Astrocyte of the spinal cord (primary cell): ENCODE measurements around the gene NAPA.

ENCODE experiments used
- DNase-seq: peaks from one replicate; pipeline ENCODE4 v3.0.0; 2011; ENCODE audit warnings: low read depth, low spot score
- H3K4me3 ChIP-seq: 2 replicates; pipeline ENCODE4 v1.5.1; 2011; ENCODE audit warnings: low read depth, mild to moderate bottlenecking, low read length, moderate library complexity
- CTCF ChIP-seq: IDR thresholded peaks from 2 replicates; pipeline ENCODE4 v1.5.1; 2012; ENCODE audit warnings: low read depth, mild to moderate bottlenecking, low read length, inconsistent platforms
- in situ Hi-C: cut with HindIII; loops from 2 replicates; pipeline ENCODE4 v1.10.0; 2017; ENCODE audit warnings: low sequenced_read_pairs

The NAPA gene

GRCh38 chr19:47475465-47475864 lies 39.4 kb downstream of the NAPA start:
- in situ Hi-C loops: no loop called here
- no peak for DNase-seq
- TF ChIP-seq CTCF: no peak
- no peak overlapping the region for H3K4me3 ChIP-seq

GRCh38 chr19:47473336-47473735 lies 41.5 kb downstream of the NAPA start:
- TF ChIP-seq CTCF: no peak
- in situ Hi-C loops: no loop called here
- no peak for DNase-seq
- H3K4me3 ChIP-seq: no peak overlapping the region

DNA sequence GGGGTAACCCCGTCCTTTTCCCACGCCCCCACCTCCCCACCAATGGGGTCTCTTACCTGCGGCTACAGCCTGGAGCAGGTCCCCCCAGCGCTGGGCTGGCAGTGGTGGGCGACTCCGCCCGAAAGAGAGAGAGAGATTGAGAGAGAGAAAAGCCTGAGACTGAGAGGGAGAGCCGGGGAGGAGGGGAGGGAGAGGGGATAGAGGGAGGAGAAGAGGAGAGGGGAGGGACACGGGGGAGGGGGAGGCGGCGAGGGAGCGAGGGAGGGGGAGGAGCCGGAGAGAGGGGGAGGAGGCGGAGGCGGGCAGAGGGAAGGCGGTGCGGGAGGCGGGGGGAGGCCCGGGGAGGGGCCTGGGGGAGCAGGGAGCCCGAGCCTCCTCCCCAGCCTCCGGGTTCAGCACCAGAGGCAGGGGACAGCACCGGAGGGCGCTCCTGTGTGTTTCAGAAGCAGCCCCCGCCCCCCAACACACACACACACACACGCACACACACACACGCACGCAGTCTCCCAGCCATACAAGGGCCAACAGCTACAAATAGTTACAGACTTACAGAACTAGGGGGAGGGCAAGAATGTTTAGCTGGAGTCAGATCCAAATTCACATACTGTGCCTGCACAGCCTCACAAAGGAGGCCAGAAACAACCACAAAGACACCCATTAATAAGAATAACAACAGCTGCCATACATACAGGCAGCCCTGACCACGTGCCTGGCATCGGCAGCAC lies 43.0 kb downstream of the NAPA start, which contains the start of gene SLC8A2:
Gene SLC8A2 (minus strand): TSS at position 161 of the 725 bp plus-strand sequence. CDS start 5,490 bp downstream, outside the sequence.
- H3K4me3 ChIP-seq: no peak within 1 kb of the TSS
- in situ Hi-C loops: no loop called here
- peak; percentile 77 for DNase-seq
- no peak for TF ChIP-seq CTCF

DNA sequence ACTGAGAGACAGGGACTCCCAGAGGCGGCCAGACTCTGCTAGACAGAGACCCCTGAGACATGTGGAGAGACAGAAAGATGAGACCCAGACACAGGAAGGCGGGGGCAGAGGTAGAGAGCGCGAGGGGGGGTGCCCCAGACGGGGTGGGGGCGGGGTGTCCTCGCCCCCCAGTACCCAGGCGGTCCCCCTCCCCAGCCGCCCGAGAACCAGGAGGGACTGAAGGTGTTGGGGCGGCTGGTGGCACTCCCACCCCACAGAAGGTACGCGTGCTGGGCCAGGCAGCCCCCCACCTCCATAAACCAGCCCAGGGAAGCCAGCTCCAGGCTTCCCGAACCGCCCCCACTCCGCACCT lies 43.5 kb downstream of the NAPA start:
- DNase-seq: no peak
- in situ Hi-C loops: no loop called here
- H3K4me3 ChIP-seq: no peak overlapping the region
- no peak for TF ChIP-seq CTCF

- no peak for TF ChIP-seq CTCF
- in situ Hi-C loops: no loop called here
- DNase-seq: no peak
- no peak overlapping the region for H3K4me3 ChIP-seq
Measured at GRCh38 chr19:47470447-47471195, 44.2 kb downstream of the NAPA start.

GRCh38 chr19:47469719-47470118 lies 45.1 kb downstream of the NAPA start:
- DNase-seq: no peak
- TF ChIP-seq CTCF: no peak
- in situ Hi-C loops: no loop called here
- no peak overlapping the region for H3K4me3 ChIP-seq
